GM18861 (cell line): ENCODE results near the gene MPPED1.

Experiments used
- ATAC-seq: cut with Tn5 transposase; IDR thresholded peaks from one replicate; pipeline ENCODE4 v1.9.1; 2021; ENCODE audit not compliant: unreplicated experiment

The MPPED1 gene

DNA sequence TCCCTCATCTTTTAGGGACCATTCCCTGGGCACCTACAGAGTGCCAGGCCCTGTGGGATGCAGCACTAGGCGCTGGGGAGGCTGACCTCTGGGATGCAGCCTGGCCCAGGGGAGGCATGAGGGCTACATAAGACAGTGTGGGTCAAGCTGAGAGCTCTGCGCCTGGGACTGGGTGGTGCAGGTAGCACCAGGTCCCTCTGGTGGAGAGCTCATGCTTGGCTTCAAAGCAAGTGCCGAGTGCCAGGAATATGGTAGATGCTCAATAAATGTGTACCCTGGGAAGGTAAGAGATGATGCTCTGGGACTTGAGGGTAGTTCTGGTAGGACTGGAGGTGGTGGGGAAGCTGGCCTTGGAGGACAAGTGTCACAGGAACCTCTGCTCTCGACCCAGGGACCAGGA lies 2.0 kb upstream of the MPPED1 start:
- ATAC-seq: no peak

DNA sequence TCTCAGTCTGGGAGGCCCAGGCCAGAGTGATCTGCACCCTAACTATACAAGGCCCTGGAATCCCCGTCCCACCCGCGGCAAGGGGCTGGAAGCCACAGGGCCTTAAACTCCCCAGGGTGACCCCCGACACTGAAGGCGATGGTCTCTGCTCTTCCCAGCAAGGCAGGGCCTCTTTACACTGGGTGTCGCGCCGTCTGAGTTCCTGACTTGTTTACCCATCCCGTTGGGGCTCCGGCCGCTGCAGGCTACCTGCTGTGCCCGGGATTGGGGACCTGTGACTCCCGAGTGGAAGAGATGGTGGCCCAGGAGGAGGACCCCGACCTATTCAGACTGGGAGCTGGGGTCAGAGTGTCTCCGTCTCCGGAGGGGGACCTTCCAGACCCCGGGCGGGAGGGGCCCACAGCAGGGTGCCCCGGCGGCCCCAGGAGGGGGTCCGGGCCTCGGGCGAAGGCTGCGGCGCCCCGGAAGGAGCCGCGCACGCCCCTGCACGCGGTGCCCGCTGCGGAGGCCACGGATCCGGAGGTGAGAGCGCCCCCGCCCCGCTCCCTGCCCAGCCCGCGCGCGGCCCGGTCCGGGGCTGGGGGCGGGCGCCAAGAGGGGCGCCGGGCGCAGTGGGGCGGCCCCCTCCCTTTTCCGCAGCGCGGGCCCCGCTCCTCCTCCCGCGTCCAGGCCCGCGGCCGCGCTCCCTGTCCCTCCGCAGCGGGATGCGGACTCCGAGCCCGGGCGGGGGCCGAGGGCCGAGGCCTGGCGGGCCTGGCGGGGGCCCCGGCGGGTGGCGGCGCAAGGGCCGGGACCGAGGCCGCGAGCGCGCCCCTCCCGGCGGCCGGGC lies 560 bp upstream of the MPPED1 start:
- no peak for ATAC-seq

DNA sequence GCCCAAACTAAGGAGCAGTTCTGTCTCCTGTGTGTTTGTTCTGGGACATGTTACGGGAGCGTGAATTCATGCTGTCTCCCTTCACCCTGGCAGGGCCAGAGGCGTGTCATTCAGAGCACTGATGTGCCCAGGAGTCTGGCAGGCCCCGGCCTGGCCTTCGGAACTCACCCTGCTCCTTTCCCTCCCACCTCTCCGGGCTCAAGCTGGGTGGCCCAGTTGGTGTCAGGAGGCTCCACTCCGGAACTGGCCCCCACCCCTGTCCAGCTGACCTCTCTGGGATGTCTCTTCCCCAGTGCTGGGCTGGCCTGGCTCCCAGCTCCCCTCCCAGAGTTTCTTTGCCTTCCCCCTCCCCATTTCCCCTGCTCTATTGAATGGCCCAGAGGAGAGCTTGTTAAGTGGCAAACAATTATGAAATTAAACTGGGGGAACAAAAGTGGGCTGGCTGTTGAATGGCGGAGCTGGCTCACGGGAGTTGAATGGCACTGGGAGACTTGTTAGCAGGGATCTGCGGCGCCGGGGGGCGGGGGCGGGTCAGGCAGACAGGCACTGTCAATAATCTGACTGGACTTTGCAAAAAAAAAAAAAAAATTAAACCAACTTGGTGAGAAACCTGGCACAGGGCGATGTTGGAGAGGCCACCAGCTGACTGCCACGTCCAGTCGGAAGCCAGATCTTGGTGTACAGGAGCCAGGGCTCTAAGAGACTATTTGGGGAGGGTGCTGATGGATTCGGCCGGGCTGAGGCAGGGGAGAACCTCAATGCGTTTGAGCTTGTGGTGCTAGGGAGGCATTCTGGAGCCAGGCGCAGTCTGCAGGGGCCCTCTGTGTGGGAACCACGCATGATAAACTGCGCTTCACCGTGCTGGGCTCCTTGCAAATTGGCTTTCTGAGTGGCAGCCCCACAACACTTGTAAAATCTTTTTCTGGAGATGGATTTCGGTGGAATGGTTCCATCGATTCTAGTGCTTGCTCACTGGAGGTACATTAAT lies 1.3 kb downstream of the MPPED1 start:
- ATAC-seq: no peak

DNA sequence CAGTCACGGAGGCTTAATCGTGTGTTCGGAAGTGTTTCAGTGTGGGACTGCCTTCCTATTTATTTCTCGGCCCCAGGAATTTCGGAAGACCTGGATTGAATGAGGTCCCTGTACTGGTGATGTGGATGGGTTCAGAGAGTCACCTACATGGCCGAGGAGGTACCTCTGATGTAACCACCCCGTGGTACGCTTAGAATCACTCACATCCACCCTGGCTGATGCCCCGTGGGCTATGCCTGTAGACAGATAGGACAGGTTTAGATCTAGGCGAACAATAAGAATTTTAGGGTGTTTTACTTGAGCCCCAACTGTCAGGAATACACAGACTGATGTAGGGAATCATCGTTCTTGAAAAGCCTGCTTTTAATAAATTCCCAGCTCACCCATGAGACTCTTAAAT lies 2.0 kb downstream of the MPPED1 start:
- ATAC-seq: no peak

DNA sequence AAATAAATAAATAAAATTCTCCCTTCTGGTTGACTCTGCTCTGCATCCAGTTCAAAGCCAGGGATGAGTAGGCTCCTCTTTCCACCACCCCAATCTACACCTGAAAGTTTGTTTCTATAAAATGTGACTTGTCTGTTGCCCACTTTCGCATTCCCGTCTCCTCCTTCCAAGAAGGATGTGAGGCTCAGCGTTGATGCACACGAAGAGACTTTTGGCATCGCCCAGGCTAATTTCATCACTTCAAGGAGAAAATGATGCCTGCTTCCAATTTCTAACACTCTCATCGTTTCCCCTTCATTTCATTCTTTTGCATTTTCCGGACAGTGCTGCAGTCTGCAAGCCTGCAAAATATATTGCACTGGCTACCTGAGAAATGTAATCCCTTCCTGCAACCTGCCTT lies 3.9 kb downstream of the MPPED1 start:
- no peak for ATAC-seq

DNA sequence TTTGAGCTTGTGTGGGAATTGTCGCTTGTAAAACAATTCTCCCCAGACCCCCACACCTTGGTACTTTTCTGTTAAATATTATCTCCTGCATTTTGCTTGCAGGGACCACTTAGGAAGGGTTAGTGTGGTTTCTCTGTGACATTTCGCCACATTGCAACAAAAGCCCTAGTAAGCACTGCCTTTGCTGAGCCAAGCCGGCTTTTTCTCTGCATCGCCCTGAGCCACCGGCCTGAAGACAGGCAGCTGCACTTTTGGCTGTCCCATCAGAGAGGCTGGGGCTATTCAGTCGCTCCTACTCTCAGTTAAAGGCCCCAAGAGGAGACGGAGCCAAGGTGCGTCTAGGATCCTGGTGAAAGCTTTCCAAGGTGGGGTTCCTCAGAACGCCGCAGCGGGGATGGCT lies 5.7 kb downstream of the MPPED1 start:
- no peak for ATAC-seq

DNA sequence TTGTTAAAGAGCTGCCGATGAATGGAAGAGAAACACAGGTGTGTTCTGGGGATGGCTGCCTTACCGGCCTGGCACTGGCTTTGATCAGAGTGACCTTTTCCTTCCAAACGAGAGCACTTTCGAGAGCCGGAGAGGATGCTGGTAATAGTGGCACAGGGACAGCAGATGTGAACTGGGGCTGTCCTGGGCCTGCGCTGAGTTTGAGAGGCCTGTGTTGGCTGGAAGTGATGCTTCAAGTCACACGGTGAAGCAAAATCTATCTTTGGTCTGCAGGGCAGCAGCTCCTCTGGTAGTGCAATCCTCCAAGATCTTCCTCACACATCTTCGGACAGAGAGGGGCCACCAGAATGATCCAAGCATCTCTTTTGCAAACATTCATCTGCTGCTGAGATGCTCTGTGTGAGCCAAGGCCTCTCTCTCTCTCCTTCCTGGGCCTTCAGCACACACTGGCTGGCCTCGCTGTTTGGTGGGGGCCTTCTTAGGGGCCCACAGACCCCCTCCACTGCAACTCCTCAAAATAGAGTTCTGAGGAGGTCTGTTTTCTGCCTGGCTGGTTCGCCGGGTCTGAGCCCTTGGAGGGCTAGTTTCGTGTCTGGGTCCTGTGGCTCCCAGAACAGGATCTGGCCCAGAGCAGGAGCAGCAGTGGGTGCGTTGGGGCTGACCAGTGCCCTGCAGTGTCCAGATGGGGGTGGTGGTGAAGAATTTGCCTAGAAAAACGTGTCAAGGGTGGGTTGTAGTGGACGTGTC lies 6.4 kb downstream of the MPPED1 start:
- no peak for ATAC-seq

DNA sequence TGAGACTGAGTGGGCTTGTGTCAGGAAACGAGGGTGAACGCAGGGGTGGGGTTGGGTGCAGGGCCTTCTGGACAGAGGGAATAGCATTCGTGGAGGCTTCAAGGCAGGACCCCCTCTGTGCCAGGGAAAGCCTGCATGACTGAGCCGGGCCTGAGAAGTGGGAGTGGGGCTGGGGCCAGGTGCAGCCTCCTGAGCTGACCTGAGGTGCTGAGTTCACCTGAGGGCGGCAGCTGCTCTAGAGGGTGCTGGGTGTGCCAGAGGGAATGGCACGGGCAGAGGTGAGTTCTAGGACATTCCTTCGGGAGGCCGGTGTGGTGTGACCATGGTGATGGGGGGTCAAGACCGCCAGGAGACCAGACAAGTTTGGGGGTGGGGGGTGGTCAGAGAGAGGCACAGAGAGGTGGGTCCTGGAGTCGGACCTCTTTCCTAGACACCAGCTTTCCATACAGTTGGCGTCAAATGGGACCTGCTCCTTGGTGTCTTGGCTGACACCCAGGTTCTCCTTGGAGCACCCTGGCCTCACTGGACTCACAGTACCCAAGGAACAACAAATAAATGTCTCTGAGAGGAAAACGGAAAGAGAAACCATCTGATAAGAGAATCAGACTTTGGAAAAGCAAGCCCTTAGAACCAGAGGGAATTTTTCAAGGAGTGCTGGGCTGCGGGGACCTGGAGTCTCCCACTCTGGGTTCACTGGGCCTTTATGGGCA lies 7.7 kb downstream of the MPPED1 start:
- no peak for ATAC-seq

DNA sequence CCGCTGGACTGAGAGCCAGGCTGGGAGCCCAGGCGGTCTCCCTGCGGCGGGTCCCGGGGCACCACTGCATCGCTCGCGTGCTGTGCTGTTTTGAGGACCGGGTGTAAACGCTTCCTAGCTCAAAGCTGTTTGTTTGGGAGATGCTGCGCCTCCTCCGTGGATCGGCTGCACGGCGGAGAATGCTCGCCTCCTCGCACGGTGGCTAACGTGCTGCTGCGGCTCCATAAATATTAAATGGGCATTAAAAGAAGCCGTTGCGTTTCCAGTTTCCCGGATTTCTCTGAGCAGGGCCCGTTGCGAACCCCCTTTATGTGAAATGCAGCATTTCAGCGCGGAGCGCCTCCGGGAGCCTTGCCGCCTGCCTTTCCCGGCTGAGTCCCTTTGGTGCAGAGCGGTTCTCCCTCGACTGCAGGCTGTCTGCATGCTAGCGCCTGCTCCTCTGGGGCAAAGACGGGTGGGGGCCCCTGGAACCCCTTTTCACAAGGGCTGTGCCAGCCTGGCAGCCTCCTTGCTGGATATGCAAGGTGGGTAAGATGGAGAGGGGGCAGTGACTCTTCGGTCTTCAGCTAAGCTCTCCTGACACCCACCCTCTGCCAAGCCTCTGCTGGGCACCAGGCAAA lies 9.3 kb downstream of the MPPED1 start:
- ATAC-seq: no peak

DNA sequence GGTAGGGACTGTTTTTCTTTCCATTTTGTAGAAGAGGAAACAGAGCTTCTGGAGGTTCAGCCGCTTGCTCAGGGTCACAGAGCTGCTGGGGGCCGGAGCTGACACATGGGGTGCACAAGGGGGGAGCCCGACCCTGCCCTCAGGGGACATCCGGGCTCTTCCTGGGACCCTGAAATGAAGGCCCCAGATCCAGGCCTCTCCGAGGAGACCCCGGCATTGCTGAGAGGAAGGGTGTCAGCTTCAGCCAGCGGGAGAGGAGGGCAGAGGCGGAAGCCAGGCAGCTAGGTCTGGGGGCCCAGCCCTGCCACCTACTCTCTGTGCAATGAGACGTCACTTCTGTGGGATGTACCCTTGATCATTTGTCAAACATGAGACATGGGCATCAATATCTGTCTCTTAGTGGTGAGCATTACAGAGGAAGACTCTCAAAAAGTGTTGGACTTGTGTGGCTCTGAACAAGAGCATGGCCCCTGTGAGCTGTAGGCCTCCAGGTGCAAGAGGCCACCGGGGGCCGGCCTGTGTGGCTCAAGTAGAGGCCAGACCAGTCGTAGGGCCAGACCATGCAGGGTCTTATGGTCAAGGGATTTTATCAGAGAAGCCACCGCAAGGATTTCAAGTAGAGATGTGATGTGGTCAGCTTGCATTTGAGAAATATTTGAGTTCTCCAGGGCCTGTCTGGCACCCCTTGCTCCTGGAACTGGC lies 10.3 kb downstream of the MPPED1 start:
- no peak for ATAC-seq

DNA sequence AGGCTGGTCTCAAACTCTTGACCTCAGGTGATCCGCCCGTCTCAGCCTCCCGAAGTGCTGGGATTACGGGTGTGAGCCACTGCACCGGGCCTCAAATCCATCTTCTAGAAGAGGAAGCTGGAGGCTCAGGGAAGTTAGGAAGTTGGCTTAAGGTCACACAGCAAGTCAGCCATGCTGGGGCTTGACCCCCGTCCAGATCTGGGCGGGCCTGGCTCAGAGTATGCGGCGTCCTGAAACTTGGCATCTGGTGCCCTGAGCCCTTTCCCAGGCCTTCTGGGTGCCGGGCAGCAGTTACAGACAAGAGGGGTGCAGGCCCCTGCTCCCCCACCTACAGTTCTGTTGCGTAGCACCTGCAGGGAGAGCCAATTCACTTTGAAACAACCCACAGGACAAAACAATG lies 11.2 kb downstream of the MPPED1 start:
- no peak for ATAC-seq

DNA sequence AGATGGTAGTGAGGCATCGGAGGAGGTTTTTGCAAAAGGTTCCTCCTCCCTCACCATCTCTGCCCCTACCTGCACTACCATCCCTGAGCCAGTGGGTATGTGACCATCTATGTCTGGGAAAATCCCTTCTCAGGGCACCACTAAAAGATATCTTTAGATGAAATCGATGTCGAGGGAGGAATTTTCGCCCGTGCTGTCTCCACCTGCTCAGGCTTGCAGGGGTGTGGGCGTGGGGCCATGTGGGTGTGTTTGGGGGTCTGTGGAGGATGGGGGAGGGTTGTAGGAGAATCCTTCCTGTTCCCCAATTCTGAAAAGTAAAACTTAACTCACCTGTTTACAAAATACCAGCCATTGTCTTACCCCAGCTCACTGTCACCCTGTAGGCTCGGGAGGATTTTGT lies 12.4 kb downstream of the MPPED1 start:
- ATAC-seq: no peak

DNA sequence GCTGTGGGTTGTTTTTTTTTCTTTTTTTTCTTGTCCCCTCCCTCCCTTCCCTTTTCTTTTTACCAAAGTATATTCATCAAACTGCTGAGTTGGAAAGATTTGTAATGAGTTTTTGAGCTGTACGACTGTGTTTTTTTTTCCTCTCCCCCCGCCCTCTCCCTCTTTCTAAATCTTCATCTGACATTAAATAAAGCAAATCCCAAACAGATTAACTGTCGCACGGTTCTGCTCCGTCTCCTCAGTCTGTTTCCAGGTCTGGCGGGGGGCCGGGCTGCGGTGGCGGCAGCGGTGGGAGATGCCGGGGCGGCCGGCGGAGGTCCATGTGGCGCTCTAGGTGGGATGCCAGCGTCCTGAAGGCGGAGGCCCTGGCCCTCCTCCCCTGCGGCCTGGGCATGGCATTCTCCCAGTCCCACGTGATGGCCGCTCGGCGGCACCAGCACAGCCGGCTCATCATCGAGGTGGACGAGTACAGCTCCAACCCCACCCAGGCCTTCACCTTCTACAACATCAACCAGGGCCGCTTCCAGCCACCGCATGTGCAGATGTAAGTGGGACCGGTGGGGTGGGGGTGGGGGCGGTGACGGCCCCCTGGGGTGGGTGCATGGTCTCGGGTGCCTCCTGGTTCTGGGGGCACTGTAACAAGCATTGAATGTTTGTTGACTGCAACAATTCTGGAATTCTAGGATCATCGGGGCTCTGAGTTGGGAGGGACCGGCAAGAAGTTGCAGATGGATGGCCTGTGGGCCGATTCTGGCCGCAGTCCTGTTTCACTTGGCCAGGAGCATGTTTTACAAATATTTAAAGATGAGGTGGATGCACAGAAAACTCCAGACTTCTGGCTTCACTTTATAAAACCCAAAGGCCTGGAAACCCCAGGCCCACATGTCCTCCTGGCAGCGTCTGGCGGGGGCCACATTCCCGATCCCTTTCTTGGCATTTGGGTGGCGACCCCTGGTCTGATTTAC lies 13.1 kb downstream of the MPPED1 start:
- ATAC-seq: no peak

DNA sequence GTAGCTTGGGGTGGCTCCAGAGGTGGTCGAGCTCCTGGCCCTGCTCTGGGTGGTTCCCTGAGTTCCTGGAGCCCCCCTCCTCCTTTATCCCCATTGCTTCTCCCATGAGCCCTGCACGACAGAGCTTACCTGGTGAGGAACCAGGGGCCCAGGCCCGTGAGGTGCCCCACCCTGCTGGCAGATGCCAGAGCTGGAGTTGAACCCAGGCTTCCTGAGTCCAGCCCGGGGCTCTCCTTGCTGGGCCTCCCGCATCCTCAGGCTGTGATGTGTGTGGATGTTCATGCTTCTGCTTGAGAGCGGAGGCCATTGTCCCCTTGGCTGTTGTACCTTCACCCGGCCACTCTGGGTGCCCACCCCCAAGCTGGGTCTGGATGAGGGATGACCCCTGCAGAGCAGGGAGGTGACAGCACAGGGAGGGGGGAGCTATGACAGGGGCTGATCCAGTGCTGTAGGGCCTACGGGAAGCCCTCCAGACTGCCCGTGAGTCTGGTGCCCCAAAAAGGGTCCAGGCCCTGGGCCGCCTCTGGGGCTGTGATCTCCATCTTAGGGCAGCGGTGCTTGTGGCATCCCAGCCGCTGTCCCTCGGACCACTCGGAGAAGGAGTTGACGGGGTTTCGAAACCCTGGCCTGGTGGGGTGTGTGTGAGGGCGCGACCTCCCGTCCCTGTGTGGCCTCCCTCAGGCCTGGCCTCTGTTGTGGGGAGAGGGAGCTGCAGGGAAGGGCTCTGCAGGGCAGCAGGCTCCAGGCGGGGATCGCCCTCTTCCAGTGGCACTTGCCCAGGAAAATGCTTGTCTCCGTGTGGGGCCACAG lies 14.4 kb downstream of the MPPED1 start:
- ATAC-seq: no peak

DNA sequence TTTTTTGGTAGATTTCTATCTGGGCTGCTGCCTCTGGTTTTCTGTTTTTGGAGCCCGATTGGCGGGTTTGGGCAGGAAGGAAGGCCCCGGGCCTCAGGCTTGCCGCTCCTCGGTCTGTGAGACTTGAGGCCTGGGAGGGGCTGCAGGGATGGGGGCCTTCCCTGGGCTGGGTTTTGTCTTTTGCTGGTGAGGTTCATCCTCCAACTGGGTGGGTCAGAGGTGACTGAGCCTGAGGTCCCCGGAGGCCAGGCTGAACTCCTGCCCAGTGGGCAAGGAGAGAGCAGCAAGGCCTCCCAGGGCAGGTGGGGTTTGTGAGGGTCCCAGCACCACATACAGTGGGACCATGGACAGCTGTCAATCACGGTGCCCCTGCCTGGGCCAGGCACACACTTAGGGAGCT lies 15.0 kb downstream of the MPPED1 start:
- no peak for ATAC-seq

DNA sequence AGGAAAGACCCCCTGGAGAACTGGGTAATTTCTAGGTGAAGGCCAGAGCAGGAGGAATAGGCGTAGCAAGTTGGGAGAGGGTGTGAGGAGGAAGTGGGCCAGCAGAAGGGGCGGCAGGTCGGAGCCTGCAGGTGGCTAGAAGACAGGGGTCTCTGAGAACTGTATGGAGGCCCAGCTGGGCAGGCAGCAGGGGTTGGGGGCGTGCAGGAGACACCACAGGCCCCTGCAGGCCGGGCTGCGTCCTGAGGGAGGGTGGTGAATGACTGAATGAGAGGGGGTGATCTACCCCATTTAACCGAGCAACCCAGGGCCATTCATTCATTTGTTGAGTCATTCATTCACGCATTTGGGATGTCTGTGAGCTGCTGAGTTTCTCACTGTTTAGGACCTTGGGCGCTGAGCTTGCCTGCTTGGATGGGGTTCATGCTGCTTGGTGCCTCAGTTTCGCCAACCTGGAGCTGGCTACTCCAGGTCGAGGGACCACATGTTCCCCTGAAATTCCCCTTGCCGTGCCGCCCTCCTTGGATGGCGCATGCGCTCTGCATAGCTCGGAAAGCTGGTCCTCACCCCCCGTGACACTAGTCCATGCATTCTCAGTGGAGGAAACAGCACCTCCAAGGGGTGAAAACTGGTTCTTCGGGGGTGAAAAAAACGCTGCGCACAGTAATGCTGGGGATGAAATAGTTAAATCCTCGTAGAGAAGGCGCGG lies 15.6 kb downstream of the MPPED1 start:
- no peak for ATAC-seq

DNA sequence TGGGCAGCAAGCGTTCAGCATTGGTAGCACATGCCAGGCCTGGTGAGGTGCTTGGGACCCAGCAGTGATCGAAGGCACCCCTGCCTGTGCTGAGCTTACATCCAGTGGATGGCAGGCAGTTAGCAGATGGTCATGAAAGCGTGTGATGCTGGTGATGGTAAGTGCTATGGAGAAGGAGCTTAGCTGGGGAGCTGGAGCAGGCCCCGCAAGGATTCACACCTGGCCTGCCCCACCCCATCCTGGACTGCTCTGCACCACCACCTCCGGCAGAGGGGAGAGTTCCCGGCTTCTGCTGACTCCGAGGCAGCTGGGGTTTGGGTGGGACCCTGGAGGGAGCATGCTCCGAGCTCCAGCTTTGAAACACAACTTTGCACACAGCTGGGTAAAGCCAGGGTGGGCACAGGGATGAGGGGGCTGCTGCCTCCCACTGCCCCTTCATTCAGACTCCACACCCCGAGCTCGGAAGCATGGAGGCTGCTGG lies 16.2 kb downstream of the MPPED1 start:
- no peak for ATAC-seq
